Neuronal stem cell (in vitro differentiated cells): ENCODE data around the gene DHRS9.
A peak's percentile ranks its signal among the peaks of the same experiment; 100 is the strongest.
"Not testable (repeated sequence)": the region's sequence is repeated elsewhere in the genome, so short reads cannot be mapped to it uniquely, and the experiment has no call there.

Experiments used
- DNase-seq: peaks from one replicate; pipeline ENCODE4 v3.0.0-alpha.2; 2013; ENCODE audit warnings: low spot score
- H2AFZ ChIP-seq: one replicate; pipeline ENCODE4 v1.6.1; 2013; ENCODE audit warnings: mild to moderate bottlenecking, low read length, inconsistent platforms
- H2AK5ac ChIP-seq: 2 replicates; pipeline ENCODE4 v1.6.1; 2013; ENCODE audit warnings: low read depth, mild to moderate bottlenecking, inconsistent platforms, low read length, moderate library complexity, mixed read lengths
- H2BK120ac ChIP-seq: 2 replicates; pipeline ENCODE4 v1.6.1; 2013; ENCODE audit warnings: low read depth, mild to moderate bottlenecking, inconsistent platforms, low read length, moderate library complexity, mixed read lengths
- H2BK12ac ChIP-seq: one replicate; pipeline ENCODE4 v1.6.1; 2013; ENCODE audit warnings: low read length, inconsistent platforms
- H2BK15ac ChIP-seq: 2 replicates; pipeline ENCODE4 v1.6.1; 2013; ENCODE audit warnings: mild to moderate bottlenecking, low read length, inconsistent platforms, mixed read lengths
- H2BK5ac ChIP-seq: one replicate; pipeline ENCODE4 v1.6.1; 2013; ENCODE audit warnings: inconsistent platforms, mild to moderate bottlenecking, low read length, moderate library complexity
- H3K14ac ChIP-seq: one replicate; pipeline ENCODE4 v1.6.1; 2013; ENCODE audit warnings: low read length, inconsistent platforms
- H3K18ac ChIP-seq: 2 replicates; pipeline ENCODE4 v1.6.1; 2013; ENCODE audit warnings: low read length, inconsistent platforms
- H3K23ac ChIP-seq: 2 replicates; pipeline ENCODE4 v1.6.1; 2013; ENCODE audit warnings: low read depth, mild to moderate bottlenecking, mixed read lengths, low read length, inconsistent platforms; ENCODE audit not compliant: poor library complexity
- H3K27ac ChIP-seq: replicated peaks from 3 replicates; pipeline ENCODE4 v1.5.1; 2013; ENCODE audit warnings: low read length, inconsistent platforms
- H3K27me3 ChIP-seq, 3 experiments: 2 replicates each; pipeline ENCODE4 v1.6.1; 2013; ENCODE audit warnings: low read length in 3 of 3, mild to moderate bottlenecking in 2 of 3, inconsistent platforms in 1 of 3, low read depth in 1 of 3, mixed read lengths in 1 of 3, moderate library complexity in 1 of 3; ENCODE audit not compliant: control insufficient read depth in 3 of 3, insufficient read depth in 3 of 3
- H3K36me3 ChIP-seq, 2 donors: replicated peaks in 1 of 2; 2 replicates each; pipeline ENCODE4 v1.6.1; 2013; ENCODE audit warnings: low read length in 2 of 2; ENCODE audit not compliant: control insufficient read depth in 2 of 2, insufficient read depth in 2 of 2
- H3K4ac ChIP-seq: 2 replicates; pipeline ENCODE4 v1.6.1; 2013; ENCODE audit warnings: inconsistent platforms, mild to moderate bottlenecking, low read length, moderate library complexity
- H3K4me1 ChIP-seq, 2 donors: 1 replicate in 1 of 2; 2 replicates in 1 of 2; pipeline ENCODE4 v1.6.1; 2013; ENCODE audit warnings: low read length in 2 of 2, low read depth in 1 of 2; ENCODE audit not compliant: control insufficient read depth in 2 of 2, insufficient read depth in 1 of 2
- H3K4me2 ChIP-seq: one replicate; pipeline ENCODE4 v1.6.1; 2013; ENCODE audit warnings: mild to moderate bottlenecking, low read length, inconsistent platforms; ENCODE audit not compliant: insufficient read depth, poor library complexity, severe bottlenecking
- H3K4me3 ChIP-seq, 2 donors: 2 replicates each; pipeline ENCODE4 v1.5.1; 2013; ENCODE audit warnings: low read length in 2 of 2, mild to moderate bottlenecking in 2 of 2, inconsistent platforms in 1 of 2, moderate library complexity in 1 of 2
- H3K79me1 ChIP-seq: one replicate; pipeline ENCODE4 v1.6.1; 2013; ENCODE audit warnings: low read depth, mild to moderate bottlenecking, inconsistent platforms, low read length, moderate library complexity
- H3K9ac ChIP-seq: one replicate; pipeline ENCODE4 v1.6.1; 2013; ENCODE audit warnings: mild to moderate bottlenecking, low read depth, low read length, inconsistent platforms; ENCODE audit not compliant: poor library complexity
- H3K9me3 ChIP-seq, 2 donors: replicated peaks in 1 of 2; 2 replicates each; pipeline versions ENCODE3 to v1.6.1; 2013; ENCODE audit warnings: low read length in 2 of 2, mild to moderate bottlenecking in 2 of 2, inconsistent platforms in 1 of 2, low read depth in 1 of 2, mixed read lengths in 1 of 2, moderate library complexity in 1 of 2; ENCODE audit not compliant: control insufficient read depth in 2 of 2, insufficient read depth in 1 of 2
- H4K8ac ChIP-seq: one replicate; pipeline ENCODE4 v1.6.1; 2013; ENCODE audit warnings: low read depth, mild to moderate bottlenecking, inconsistent platforms, low read length, moderate library complexity
- H4K91ac ChIP-seq: one replicate; pipeline ENCODE4 v1.6.1; 2013; ENCODE audit warnings: low read length, low read depth, mild to moderate bottlenecking, inconsistent platforms; ENCODE audit not compliant: poor library complexity
- WGBS, 2 donors: extraction: QIAGEN DNeasy Blood & Tissue Kit; methylation state at CpG; one replicate each; pipeline ENCODE4 v1.1.7; 2013; ENCODE audit warnings: missing lambda C conversion rate in 2 of 2, mixed read lengths in 1 of 2; ENCODE audit not compliant: insufficient read length in 2 of 2, insufficient replicate concordance in 1 of 2; ENCODE audit errors: extremely low coverage in 2 of 2; 5-methylcytosine and 5-hydroxymethylcytosine counted together

DHRS9 gene

DNA sequence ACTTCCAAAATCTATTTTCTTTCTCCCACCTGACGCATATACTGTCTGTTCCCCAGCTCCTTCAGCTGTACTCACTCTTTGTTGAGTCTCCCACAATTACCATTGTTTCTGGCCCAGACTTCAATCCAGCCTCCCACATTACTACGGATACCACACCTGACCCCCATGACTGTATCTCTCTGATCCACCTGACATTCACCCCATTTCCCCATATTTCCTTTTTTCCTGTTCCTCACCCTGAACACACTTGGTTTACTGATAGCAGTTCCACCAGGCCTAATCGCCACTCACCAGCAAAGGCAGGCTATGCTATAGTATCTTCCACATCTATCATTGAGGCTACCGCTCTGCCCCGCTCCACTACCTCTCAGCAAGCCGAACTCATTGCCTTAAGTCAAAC, 64.9 kb downstream of the DHRS9 start:
- H3K23ac ChIP-seq, H2BK12ac ChIP-seq, H2BK5ac ChIP-seq, H2AFZ ChIP-seq, H4K91ac ChIP-seq, H2AK5ac ChIP-seq, H3K14ac ChIP-seq, H2BK15ac ChIP-seq, H3K4ac ChIP-seq, H3K9ac ChIP-seq, H3K27ac ChIP-seq, H3K4me1 ChIP-seq, H4K8ac ChIP-seq, DNase-seq, H3K9me3 ChIP-seq, H3K4me2 ChIP-seq, H3K18ac ChIP-seq, H3K4me3 ChIP-seq, H3K79me1 ChIP-seq, H3K27me3 ChIP-seq, H2BK120ac ChIP-seq: not testable (repeated sequence)
- WGBS, 2 donors, result no CpG with 5 or more reads among the region's 6 CpGs
- peaks cover 29 to 63% of the 10 kb centered on the region in 2 donors for H3K36me3 ChIP-seq

DNA sequence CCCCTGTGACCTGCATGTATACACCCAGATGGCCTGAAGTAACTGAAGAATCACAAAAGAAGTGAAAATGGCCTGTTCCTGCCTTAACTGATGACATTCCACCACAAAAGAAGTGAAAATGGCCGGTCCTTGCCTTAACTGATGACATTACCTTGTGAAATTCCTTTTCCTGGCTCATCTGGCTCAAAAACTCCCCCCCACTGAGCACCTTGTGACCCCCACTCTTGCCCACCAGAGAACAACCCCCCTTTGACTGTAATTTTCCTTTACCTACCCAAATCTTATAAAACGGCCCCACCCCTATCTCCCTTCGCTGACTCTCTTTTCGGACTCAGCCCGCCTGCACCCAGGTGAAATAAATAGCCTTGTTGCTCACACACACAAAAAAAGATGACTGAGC, 67.1 kb downstream of the DHRS9 start:
- H4K91ac ChIP-seq, H3K9ac ChIP-seq, H2BK120ac ChIP-seq, H3K9me3 ChIP-seq, H3K27ac ChIP-seq, H3K4me1 ChIP-seq, H3K79me1 ChIP-seq, H3K14ac ChIP-seq, H3K4me3 ChIP-seq, DNase-seq, H2BK15ac ChIP-seq, H3K27me3 ChIP-seq, H3K4ac ChIP-seq, H2AFZ ChIP-seq, H3K4me2 ChIP-seq, H3K23ac ChIP-seq, H3K18ac ChIP-seq, H2BK5ac ChIP-seq, H2BK12ac ChIP-seq, H2AK5ac ChIP-seq, H4K8ac ChIP-seq: not testable (repeated sequence)
- WGBS, 2 donors, result no CpG with 5 or more reads among the region's 5 CpGs
- H3K36me3 ChIP-seq, result peaks cover 39 to 67% of the 10 kb centered on the region in 2 donors

DNA sequence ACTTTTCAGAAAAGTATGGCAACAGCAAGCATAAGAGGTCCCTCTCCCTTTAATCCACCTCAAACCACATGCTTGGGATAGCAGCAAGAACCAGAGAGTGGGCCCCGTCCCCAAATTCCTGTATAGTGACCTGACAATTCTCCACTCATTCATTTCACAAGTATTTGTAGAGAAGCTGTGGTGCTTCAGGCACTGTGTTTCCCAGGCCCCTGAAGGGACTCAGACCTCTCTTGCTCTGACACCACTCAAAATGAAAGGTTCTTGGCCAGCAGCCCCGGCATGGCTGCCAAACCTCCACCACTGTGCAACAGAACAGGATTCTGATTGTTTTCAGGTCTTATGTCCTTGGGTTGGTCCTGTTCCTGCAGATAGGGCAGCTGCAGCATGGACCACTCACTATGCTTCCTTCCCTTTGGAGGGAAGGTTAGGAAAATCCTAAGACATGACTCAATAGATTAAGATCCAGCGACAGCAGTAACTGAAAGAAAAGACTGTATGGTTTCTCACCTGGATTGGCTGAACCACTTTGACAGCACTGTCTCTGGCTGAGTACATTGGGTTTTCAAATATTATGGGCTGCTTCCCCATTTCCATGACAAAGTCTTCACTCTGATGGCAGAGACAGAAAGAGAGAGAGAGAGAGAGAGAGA, 67.6 kb downstream of the DHRS9 start:
- Histone ChIP-seq H4K91ac (no peak overlapping the region), H3K27ac (no peak overlapping the region), H3K79me1 (no peaks in the 10 kb centered on the region), H3K14ac (no peak overlapping the region), H3K4me2 (no peak overlapping the region), H4K8ac (no peak overlapping the region), H3K18ac (no peak overlapping the region), H3K23ac (no peak overlapping the region), H3K4ac (no peak overlapping the region), H3K4me3 (peak overlapping the region in 1 of 2 donors; percentile 34), H2BK120ac (no peak overlapping the region), H2AFZ (no peak overlapping the region), H3K36me3 (peaks cover 40 to 67% of the 10 kb centered on the region in 2 donors), H3K9me3 (no peaks in the 10 kb centered on the region), H3K9ac (no peak overlapping the region), H2BK15ac (no peak overlapping the region), H2AK5ac (no peak overlapping the region), H2BK5ac (no peak overlapping the region), H3K27me3 (no peaks in the 10 kb centered on the region), H2BK12ac (no peak overlapping the region), H3K4me1 (no peaks in the 10 kb centered on the region)
- no CpG with 5 or more reads among the region's 3 CpGs for WGBS, 2 donors
- no peak for DNase-seq

DNA sequence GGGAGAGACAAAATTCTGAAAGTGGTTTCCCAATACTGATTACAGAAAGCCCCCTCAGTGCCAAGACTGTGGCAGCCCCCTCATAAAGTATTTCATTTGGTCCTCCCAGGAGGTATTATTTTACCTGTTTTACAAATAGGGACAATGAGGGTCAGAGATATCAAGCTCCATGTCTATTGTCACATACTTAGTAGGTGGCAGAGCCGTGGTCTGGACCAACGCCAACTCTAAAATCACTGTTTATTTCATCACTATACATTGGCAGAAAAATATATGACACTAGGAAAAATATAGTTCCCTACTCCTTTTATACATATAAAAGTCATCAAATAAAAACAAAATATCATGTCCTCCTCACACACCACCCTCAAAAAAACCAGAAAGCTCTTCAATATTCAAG, 68.6 kb downstream of the DHRS9 start:
- Histone ChIP-seq H3K36me3 (peaks cover 44 to 71% of the 10 kb centered on the region in 2 donors), H3K79me1 (no peaks in the 10 kb centered on the region), H3K9ac (no peak overlapping the region), H3K27me3 (no peaks in the 10 kb centered on the region), H3K14ac (no peak overlapping the region), H4K91ac (no peak overlapping the region), H4K8ac (no peak overlapping the region), H3K4me3 (no peak overlapping the region), H2AFZ (no peak overlapping the region), H3K4me1 (no peaks in the 10 kb centered on the region), H3K9me3 (no peaks in the 10 kb centered on the region), H2BK12ac (no peak overlapping the region), H3K4me2 (no peak overlapping the region), H2BK15ac (no peak overlapping the region), H3K27ac (no peak overlapping the region), H3K18ac (no peak overlapping the region), H2BK120ac (no peak overlapping the region), H2AK5ac (no peak overlapping the region), H3K4ac (no peak overlapping the region), H2BK5ac (no peak overlapping the region), H3K23ac (no peak overlapping the region)
- no CpG with 5 or more reads among the region's 2 CpGs for WGBS, 2 donors
- DNase-seq, result no peak
